Midbrain (tissue), 1 donor: ENCODE results near the gene IRF6.
A peak's percentile ranks its signal among the peaks of the same experiment; 100 is the strongest.
"Not testable (repeated sequence)": the region's sequence is repeated elsewhere in the genome, so short reads cannot be mapped to it uniquely, and the experiment has no call there.

Experiments
- DNase-seq: peaks from one replicate; lab custom pipeline; 2025; lab: John Stamatoyannopoulos, UW

The IRF6 gene

GRCh38 chr1:209823143-209824041 is 17.4 kb upstream of the IRF6 start:
- peak; percentile 60 for DNase-seq

DNA sequence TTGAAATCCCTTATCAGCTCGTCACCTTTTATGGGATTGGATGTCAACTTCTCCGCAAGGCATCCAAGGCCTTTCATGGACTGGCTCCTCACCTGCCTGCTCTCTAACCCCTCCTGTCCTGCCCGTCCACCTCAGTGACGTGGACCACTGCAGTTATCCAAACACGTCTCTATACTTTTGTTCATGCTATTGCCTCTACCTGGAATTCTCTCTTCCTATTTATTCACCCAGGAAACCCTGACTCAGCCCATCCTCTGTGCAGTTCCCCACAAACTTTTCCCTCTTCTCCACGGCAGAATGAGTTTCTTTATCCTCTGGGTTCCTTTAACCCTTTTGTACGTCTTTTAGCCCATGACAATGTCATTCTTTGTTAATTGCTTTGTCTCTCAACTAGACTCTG is 16.8 kb upstream of the IRF6 start:
- DNase-seq = no peak

DNA sequence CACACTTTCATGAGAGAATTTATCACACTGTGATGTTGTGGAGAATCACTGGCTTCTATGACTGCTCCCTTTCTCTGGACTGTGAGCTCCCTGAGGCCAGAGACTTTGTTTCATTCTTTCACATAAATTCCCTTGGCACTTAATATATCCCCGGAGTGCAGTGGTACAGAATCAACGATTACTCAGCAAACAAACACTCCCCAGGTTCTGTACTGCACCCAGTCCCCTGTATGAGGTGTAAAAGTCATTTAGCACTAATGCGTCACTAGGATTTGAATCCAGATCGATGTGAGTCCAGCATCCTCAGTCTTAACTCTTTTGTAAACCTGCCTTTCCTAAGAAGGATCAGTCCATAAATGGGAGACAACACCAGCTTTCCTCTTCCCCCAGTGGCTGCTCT is 15.0 kb upstream of the IRF6 start:
- no peak for DNase-seq

DNA sequence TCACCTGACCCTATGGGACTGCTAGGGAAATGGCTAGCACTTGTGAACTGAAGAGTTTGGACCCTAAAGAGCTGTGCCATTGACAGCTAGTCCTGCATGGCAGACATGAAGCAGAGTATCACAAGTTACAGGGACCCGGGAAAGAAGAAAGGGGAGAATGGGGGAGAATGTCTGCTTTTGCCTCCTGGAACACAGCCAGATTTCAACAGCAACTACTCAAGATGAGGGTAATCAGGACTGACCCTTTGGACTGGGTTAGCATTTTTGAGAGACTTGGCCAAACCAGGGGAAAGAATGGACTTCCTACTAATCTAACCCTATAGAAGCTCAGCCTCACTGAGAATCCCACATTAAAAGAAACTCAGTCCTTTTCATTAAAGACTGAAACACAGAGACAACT is 13.1 kb upstream of the IRF6 start:
- no peak for DNase-seq

- DNase-seq = no peak
Measured at GRCh38 chr1:209817691-209818090, 11.7 kb upstream of the IRF6 start.

- no peak for DNase-seq
Measured at GRCh38 chr1:209816923-209817322, 11.0 kb upstream of the IRF6 start.

DNA sequence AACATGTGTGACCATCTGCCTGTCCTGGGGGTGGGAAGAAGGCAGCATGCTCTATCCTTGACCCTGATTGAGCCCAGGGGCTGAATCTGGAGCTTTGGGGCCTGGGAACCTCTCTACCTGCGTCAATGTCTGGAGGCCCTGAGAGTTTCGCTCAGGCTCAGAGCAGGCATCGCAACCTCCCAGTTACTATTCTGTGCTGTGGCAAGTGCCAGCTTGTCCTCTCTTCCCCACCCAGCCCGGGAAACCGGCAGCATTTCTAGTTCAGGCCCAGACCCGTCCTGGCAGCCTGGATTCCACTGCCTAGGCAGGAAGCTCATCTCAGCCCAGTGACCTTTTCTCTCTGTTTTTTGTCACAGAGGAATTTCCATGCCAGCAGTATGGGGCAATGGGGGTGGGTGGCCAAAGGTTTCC is 10.0 kb upstream of the IRF6 start:
- DNase-seq = no peak

DNA sequence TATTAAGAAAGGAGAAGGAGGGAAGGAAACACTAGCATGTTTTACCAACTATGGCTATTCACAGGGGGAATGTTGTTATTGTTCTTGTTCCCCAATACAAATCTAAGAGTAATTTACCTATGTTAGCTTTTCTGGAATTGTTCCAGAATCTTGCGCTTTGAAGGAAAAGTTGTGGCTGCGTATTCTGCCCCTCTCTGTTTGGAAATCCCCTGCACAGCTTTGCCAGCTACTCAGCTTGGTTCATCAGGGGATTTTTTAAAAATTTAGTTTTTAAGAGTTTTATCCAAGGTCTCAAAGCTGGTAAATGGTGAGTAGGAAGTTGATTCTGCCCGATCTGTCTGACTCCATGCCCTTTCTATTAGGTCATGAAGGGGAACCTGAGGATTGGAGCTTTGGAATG is 9.5 kb upstream of the IRF6 start:
- DNase-seq = no peak

GRCh38 chr1:209813902-209814301 is 8.0 kb upstream of the IRF6 start:
- DNase-seq = no peak

DNA sequence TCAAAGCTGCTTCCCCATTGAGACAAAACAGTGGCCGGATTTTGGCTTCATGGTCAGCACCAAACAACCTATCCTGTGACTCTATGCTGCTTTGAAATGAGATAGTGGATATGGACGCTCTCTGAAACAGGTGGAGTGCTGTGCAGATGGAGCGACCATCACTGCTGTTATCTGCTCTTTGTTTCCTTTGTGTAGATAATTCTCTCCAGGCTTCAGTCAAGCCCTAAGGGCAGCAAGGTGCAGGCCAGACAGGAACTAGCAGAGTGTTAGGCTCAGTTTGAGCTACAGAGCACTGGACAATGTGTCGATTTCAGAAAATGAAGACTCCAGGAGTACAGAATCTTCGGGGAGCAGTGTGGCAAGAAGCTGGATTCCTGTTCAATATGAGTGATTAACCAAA is 4.8 kb upstream of the IRF6 start:
- no peak for DNase-seq

- DNase-seq = no peak
Measured at GRCh38 chr1:209809611-209810010, 3.7 kb upstream of the IRF6 start.

GRCh38 chr1:209808059-209808581 is 2.2 kb upstream of the IRF6 start:
- DNase-seq = no peak

GRCh38 chr1:209807509-209807908 is 1.6 kb upstream of the IRF6 start:
- DNase-seq = no peak

DNA sequence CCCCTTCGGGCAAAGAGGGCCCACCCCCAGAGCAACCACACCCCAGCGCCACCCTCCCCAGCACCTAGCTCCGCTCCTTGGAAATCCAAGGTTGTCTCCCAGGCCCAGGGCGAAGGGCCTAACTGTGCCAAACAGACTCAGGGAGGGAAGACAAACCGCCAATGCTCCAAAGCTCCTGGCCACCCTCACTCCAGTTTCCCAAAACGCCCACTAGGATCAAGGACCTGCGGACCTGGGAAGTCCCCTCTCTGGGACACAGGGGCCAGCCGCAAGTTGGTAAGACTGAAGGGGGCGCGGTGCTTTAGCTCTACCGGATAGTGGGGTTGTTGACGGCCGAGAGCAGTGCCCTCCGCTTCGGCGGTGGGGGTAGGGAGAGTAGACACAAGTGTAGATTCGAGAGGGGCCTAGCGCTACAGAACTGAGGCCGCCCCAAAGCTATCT is 581 bp downstream of the IRF6 start:
- no peak for DNase-seq

DNA sequence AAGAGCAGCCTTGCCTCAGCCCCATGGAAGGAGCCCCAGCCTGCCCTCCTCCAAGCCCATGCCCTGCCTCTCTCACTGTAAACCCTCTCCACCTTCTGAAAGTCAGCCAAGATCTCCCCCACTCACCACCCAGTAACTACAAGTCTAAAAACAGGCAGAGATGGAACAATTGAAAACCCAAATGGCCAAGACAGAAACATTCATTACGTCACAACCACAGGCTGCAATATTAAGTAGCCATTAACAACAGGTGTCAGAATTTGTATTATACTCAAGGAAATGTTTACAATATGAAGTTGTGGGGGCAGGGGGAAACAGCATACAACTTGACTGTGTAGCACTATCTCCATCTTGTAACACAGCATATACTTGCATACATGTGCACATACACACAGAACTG is 2.4 kb downstream of the IRF6 start:
- DNase-seq = no peak

GRCh38 chr1:209802780-209803152 is 3.2 kb downstream of the IRF6 start:
- no peak for DNase-seq

DNA sequence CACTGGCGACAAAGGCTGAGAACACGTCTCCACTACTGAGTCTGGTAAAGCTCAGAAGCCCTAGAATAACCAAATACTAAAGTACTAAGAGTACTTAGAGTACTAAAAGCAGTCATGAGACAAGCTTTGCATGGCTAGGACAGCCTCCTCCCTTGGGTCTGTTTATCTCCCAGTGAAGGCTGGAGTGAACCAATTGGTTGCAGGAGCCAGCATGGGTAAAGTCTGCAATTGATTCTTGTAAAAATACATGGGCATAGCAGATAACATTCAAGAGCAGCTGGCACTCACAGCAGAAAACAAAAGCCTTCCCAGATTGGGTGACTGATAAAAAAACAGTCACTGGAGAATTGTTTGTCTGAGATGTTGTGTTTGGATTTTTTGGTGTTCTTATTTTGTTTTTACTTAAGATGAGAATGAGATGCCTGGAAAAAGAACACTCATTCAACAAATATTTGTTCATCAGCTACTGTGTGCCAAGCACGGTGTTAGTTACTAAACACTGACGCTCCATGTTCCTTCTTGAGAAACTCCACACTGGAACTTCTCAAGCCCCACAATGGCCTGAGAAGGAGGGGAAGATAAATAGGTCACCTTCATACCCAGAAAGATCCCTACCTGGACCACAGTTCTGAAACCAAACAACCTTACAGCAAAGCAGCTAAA is 3.7 kb downstream of the IRF6 start:
- DNase-seq = no peak

DNA sequence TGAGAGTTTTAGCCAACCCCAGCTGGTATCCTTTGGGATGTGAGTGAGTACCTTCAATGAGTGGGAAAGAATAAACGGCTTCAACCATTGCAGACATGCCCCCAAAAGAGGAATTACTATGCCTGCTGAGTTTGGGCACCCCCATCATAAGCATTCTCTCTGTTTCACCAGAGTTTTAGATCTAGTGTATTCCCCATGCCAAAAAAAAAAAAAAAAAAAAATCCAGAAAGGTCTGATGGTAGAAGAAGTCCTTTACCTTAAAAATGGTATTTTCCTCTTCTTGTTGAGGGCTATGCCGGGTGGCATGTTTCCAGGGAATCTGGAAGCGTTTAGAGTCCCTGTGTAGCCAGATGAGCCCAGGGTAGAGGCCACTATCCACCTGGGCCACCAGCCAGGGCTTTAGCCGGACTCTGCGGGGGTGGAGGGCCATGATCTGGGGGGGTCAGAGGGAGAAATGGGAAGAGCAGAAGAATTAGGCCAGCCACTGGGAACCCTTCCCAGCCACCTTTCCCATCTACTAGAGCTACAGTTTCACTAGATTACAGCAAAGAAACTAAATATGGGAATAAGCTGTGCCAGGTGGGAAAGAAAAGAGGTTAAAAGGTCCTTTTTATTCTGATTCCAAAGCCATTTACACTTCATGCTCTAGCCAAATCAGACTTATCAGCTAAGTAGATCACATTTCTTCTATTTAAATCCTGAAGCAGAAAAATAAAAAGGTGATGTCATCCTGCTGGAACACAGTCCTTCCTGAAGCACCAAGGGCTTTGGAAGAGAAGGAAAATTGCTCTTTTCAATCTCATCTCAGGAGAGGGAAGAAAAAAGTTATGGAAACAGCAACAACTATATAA is 4.7 kb downstream of the IRF6 start:
- DNase-seq = no peak

DNA sequence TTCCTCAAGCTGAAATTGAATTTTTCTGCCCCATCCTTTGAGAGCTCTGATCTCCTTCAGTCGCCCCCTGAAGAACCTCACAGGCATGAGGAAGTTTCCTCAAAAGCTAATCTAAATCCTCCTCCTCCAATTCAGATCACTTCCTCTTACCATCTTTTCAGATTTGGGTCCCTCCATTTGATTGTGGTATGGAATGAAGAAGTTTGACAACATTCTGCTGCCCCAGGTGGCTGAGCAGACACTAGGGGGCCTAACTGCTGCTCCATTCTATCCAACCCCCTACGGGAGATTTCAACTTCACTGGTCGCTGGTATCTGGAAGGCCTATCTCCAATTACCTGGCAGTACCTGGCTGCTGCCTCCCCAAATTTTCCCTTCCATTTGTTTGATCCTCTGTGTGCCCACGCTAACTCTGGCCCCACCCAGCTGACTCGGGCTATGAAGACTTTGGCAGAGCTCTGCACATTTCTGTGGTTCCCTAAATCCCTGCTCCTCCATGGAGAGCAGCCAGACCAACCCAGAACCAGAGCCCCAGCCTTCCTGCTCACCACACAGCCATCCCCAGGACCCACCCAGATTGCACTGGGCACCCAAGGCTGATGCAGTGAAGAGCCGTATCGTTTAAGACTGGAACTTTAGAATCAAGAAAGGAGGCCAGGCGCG is 7.8 kb downstream of the IRF6 start:
- no peak for DNase-seq

GRCh38 chr1:209793711-209794110 is 12.2 kb downstream of the IRF6 start:
- DNase-seq = not testable (repeated sequence)

GRCh38 chr1:209791920-209792319 is 14.0 kb downstream of the IRF6 start:
- no peak for DNase-seq
